Measurements from ENCODE around the gene HOXC10.

The HOXC10 gene

GRCh38 chr12:54004841-54005530 lies 20.0 kb downstream of the HOXC10 start:
- TF ChIP-seq CTCF (IDR thresholded peaks at IDR 0.05) = no peak

- no peak for TF ChIP-seq CTCF (IDR thresholded peaks at IDR 0.05)
Observed at GRCh38 chr12:54005531-54005852, 20.5 kb downstream of the HOXC10 start.

GRCh38 chr12:54005853-54006558 lies 21.1 kb downstream of the HOXC10 start:
- TF ChIP-seq CTCF (IDR thresholded peaks at IDR 0.05) = peak; percentile 89

- TF ChIP-seq CTCF (IDR thresholded peaks at IDR 0.05) = no peak
Observed at GRCh38 chr12:54006559-54007220, 21.7 kb downstream of the HOXC10 start.

- no peak for TF ChIP-seq CTCF (IDR thresholded peaks at IDR 0.05)
Observed at GRCh38 chr12:54007538-54008259, 22.8 kb downstream of the HOXC10 start.

- no peak for TF ChIP-seq CTCF (IDR thresholded peaks at IDR 0.05)
Observed at GRCh38 chr12:54008260-54008552, 23.3 kb downstream of the HOXC10 start.

GRCh38 chr12:54009171-54010052 lies 24.5 kb downstream of the HOXC10 start:
- no peak for TF ChIP-seq CTCF (IDR thresholded peaks at IDR 0.05)
